ENCODE results near the gene PPP2R2C.

Gene PPP2R2C

GRCh38 chr4:6446538-6447451, 25.6 kb downstream of the PPP2R2C start:
- DNase-seq: no peak

DNA sequence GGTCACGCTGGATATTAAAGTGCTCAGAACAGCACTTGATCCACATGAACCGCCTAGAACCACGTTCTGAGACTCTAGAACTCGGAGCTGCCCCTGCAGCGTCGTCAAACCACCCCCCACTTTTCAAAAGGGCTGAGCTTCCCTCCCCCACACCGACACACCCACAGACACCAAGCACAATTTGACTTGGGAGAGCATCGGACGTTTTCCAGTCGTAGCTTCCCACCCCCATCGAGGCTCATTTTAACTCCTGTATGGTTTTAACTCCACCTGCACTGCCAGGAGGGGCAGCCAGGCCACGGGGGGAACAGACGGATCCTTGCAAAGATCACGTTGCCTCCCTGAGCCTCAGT, 26.3 kb downstream of the PPP2R2C start:
- no peak for DNase-seq

- DNase-seq: no peak
Measured at GRCh38 chr4:6445403-6446129, 26.8 kb downstream of the PPP2R2C start.

DNA sequence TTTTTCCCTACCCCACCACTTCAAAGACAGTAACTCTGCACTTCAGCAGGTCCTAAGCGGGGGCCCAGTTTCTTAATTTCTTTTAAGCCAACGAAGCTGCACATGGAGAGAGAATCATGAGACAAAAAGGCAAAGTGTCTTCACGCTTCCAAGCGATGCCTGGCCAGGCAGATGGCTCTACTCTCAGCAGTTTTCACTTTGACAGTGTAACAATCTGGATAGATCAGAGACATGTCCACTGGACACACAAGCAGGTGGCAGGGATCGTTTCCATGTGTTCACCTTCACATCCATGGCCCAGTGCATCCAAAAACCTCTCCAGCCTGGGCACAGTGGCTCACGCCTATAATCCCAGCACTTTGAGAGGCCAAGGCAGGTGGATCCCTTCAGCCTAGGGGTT, 27.8 kb downstream of the PPP2R2C start:
- no peak for DNase-seq

- DNase-seq: no peak
Measured at GRCh38 chr4:6443035-6444023, 29.1 kb downstream of the PPP2R2C start.

DNA sequence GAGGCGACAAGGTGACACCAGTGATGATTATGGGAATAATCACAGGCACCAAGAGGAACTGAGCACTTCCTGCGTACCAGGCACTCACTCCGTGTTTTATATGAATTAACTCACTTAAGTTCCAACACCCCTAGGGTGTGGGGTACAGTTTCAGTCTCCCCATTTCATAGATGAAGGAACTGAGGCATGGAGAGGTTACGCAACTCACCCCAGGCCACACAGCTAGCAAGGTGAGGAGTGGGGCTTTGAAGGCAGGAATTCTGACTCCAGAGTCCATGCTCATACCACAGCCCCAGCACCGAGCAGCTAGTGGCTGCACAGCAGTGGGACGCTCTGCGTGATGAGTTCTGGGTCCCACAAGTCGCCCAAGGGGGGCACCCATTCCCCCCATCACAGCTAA, 29.9 kb downstream of the PPP2R2C start:
- no peak for DNase-seq

GRCh38 chr4:6441758-6442157, 30.7 kb downstream of the PPP2R2C start:
- DNase-seq: no peak

DNA sequence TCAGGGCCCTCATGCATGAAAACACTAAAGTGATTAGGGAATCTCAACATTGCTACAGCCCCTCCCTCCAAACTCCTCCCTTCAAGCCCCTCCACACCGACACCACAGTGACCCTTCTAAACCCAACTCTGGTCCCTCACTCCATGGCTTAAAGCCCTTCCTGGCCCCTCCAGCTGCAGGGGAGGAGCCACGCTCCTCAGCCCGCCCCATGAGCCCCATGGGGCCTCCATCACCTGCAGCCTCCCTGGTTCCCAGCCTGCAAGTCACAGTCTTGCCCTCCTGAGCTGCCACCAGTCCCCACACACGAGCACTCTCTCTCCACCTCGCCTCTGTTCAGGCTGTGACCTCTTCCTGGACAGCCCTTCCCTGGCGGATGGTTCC, 31.2 kb downstream of the PPP2R2C start:
- no peak for DNase-seq

GRCh38 chr4:6440506-6441201, 31.8 kb downstream of the PPP2R2C start:
- DNase-seq: no peak

GRCh38 chr4:6439120-6439762, 33.2 kb downstream of the PPP2R2C start:
- no peak for DNase-seq

DNA sequence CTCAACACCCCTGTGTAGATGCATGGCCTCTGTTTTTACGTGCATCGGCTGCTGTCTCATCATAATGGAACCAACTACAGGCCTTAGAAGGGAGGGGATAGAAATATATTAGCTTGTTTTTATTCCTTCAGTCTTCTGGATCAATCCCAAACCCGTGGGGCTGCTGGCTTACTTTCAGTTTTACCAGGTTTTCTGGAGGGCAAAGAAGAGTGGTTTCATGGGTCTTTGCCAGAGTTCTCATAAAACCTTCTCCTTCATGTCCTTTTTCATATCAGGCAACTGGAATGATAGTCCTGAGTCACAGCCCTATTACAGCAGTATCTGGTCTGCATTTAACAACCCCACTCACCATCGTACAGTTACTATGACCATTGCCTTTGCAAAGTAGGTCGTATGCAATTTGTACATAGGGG, 34.6 kb downstream of the PPP2R2C start:
- no peak for DNase-seq

- no peak for DNase-seq
Measured at GRCh38 chr4:6435010-6435409, 37.4 kb downstream of the PPP2R2C start.

DNA sequence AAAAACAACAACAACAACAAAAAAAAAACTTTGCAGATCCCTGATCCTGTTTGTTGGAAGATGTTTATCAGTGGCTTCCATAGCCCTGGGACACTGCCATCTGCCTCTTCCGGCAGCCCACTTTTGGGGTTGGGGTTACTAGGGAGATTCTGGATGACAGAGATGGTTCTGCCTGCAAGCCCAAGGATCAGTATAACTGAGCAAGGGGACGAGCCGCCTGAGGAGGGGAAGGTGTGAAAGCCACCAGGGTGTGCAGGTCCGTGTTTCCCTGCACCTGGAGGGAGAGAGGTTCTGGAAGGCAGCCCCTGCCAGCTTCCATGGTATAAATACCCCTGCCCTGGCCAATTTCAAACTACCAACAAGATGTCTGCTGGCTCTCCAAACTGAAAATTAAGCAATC, 41.5 kb downstream of the PPP2R2C start:
- DNase-seq: no peak

- DNase-seq: no peak
Measured at GRCh38 chr4:6427439-6428090, 44.8 kb downstream of the PPP2R2C start.

DNA sequence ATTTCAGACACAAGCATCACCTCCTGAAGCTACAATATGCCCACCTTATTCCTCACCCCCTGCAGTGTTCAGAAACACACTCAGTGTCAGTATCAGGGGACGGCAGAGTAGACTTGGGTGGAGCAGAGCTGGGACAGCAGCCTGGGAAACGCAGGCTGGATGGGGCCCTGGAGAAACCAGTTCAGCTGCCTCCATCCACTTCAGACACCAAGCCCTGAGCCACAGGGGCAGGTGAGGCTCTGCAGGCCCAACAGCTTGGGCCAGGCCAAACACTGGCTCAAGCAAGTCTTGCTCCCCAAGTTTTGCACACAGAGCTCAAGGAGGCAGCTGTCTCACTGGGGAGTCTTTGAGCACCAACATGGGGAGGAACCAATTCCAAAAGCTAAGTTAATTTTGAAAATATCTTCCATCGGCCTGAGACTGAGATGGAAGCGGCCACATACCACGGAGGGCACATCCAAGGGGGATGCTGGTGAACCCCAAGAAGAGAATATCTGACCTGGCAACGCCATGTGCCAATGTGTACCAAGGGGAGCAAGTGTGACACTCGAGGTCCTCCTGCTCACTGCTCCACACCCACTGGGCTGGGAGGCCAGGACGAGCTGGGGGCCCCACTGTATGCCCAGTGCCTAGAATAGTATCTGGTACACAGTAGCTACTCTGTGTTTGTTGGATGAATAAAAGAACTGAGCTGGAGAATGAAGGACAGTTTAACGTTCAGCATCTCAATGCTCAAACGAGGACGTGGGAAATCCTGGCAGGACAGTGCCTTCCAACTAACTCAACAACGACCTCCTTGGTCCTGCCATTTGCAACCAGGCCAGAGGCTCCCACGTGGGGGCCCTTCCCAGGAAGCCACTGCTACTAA, 45.6 kb downstream of the PPP2R2C start:
- DNase-seq: no peak

DNA sequence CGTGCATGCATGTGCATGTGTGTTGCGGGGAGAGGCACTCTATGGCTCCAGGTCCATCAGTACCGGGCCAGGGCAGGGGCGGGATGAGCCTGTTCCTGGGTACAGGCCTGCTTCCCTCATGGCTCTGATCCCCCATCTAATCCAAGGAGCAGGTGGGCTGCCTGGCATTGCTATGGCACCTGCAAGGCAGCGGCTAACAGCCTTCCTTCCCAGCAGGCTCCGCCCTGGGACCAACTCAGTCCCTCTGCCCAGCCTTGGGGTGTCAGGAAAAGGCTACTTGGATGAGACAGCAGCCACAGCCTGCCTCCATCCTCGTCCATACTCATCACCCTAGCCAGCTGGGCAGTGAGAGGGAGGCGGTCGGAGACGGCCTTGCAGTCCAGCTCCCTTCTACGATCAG, 46.5 kb downstream of the PPP2R2C start:
- no peak for DNase-seq

GRCh38 chr4:6425336-6425735, 47.1 kb downstream of the PPP2R2C start:
- no peak for DNase-seq

DNA sequence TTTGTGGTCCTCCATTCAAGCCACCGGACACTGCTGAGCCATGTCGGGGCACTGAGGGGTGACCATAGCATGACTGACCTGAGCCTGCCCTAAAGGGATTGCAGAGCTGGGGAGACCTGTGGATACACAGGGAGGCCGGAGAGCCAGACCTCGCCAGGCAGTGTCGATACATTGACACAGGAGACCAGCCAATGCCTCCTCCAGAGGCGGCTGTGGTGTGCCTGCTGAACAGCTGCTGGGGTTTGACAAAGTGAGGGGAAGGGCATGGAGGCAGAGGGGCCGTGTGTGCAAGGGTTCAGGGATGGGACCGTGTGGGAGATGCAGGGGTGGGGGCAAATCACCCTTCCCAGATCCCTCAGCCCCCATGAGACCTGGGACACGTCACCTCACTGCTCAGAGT, 48.0 kb downstream of the PPP2R2C start:
- DNase-seq: no peak

DNA sequence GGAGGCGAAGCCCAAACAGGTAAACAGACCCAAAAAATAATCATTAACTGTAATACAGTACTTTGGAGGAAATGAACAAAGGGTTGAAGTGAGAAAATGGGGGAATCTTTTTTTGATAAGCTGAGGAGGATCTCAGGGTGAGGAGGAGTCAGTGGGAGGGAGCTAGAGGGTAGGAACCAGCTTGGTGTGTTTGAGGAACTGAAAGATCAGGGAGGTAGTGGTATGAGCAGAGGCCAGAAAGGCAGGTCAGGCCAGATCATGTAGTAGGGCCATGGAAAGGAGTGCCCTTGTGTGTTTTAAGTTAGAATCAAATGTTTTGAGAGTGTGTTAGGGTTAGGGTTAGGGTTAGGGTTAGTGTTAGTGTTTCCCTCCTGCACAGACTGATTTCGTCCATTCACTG, 48.8 kb downstream of the PPP2R2C start:
- DNase-seq: no peak

DNA sequence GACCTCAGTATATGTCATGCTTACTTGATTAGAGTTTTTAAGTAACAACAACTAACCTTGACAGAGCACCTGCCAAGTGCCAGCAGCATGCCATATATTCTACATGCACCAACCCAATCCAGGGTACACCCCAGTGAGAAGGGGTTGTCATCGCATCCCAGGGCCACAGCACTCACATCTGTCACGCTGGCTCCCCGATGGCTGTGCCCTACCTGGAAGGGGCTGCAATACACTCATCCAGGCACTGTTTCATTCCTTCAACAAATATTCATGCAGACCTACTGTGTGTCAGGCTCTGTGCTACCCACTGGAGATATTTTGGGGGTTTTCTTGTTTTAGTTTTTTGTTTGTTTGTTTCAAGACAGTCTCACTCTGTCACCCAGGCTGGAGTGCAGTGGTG, 49.5 kb downstream of the PPP2R2C start:
- no peak for DNase-seq
